ENCODE data around the gene SCIMP. TPM values are rescaled to one million over a fixed set of nuclear protein-coding genes. Genes with fewer than 3 reads are reported as not detected.

The SCIMP gene
- total RNA-seq, 4 donors from 2014 or later = 0.82 to 9.1 (median 2.6) TPM; not detected in 1

DNA sequence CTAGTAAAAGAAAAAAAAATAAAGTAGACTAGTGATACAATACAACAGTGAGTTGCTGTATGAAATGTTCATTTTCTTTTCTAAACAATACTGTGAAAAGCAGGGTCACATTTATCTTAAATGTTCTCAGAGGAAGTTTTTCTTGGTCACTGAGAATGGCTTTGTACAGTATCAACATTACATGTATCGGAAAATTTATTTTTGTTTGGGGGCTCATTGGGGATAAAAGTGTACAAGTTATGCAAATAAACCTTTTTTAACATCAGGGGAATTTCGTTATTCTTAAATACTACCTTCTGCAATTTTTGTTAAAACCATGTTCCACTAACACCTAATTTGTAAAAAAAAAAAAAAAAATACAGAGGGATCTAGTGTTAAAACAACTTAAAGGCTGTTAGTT is 34.3 kb downstream of the SCIMP start:
- no peak for DNase-seq
- in situ Hi-C loops (cut with MboI; ENCODE audit: low pct_ligation_motif_present in 1 of 4, low pct_unique_long_range_greater_than_20kb in 1 of 4, low sequenced_read_pairs in 3 of 4) = no loop called here
- Histone ChIP-seq H3K27ac (no peak overlapping the region), H3K9me3 (no peaks in the 10 kb centered on the region), H3K4me1 (peaks cover 0 to 10% (median 4%) of the 10 kb centered on the region in 4 donors), H3K27me3 (no peaks in the 10 kb centered on the region), H3K36me3 (no peaks in the 10 kb centered on the region), H3K4me3 (no peak overlapping the region)
- intact Hi-C loops (cut with DNase I; ENCODE audit: low total_unique reads) = no loop called here
- TF ChIP-seq EP300 (IDR thresholded peaks at IDR 0.05; ENCODE audit: low read depth) (no peak), POLR2AphosphoS5 (IDR thresholded peaks at IDR 0.05) (no peak), POLR2A (IDR thresholded peaks at IDR 0.05) (no peak)
- TF ChIP-seq, protein P1, sequence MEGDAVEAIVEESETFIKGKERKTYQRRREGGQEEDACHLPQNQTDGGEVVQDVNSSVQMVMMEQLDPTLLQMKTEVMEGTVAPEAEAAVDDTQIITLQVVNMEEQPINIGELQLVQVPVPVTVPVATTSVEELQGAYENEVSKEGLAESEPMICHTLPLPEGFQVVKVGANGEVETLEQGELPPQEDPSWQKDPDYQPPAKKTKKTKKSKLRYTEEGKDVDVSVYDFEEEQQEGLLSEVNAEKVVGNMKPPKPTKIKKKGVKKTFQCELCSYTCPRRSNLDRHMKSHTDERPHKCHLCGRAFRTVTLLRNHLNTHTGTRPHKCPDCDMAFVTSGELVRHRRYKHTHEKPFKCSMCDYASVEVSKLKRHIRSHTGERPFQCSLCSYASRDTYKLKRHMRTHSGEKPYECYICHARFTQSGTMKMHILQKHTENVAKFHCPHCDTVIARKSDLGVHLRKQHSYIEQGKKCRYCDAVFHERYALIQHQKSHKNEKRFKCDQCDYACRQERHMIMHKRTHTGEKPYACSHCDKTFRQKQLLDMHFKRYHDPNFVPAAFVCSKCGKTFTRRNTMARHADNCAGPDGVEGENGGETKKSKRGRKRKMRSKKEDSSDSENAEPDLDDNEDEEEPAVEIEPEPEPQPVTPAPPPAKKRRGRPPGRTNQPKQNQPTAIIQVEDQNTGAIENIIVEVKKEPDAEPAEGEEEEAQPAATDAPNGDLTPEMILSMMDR (IDR thresholded peaks at IDR 0.05) = no peak
- 57 to 84% methylated on average over 2 of the region's 2 CpGs for WGBS, 2 donors (ENCODE audit: low coverage in 1 of 2)

DNA sequence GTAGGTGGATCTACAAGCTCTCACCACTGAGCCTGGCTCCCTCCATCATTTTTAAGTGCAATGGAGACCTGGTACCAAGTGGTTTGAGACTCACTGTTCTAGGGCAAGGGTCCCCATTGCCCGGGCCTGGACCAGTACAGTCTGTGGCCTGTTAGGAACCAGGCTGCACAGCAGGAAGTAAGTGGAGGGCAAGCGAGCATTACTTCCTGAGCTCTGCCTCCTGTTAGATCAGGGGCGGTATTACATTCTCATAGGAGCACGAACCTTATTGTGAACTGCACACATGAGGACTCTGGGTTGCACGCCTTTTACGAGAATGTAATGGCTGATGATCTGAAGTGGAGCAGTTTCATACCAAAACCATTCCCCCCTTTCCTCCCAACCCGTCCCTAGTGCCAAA is 36.2 kb downstream of the SCIMP start:
- intact Hi-C loops (cut with DNase I; ENCODE audit: low total_unique reads) = no loop called here
- Histone ChIP-seq H3K4me1 (peaks cover 0 to 5% (median under 1%) of the 10 kb centered on the region in 4 donors), H3K27me3 (no peaks in the 10 kb centered on the region), H3K4me3 (no peak overlapping the region), H3K36me3 (no peaks in the 10 kb centered on the region), H3K27ac (no peak overlapping the region), H3K9me3 (no peaks in the 10 kb centered on the region)
- 85 to 100% methylated on average over 1 to 7 of the region's 7 CpGs for whole genome bisulfite sequencing, 2 donors (ENCODE audit: low coverage in 1 of 2)
- TF ChIP-seq EP300 (IDR thresholded peaks at IDR 0.05; ENCODE audit: low read depth) (no peak), POLR2A (IDR thresholded peaks at IDR 0.05) (no peak), POLR2AphosphoS5 (IDR thresholded peaks at IDR 0.05) (no peak)
- TF ChIP-seq, protein P1 (IDR thresholded peaks at IDR 0.05) = no peak
- no peak for DNase-seq
- in situ Hi-C loops (cut with MboI; ENCODE audit: low pct_ligation_motif_present in 1 of 4, low pct_unique_long_range_greater_than_20kb in 1 of 4, low sequenced_read_pairs in 3 of 4) = no loop called here

DNA sequence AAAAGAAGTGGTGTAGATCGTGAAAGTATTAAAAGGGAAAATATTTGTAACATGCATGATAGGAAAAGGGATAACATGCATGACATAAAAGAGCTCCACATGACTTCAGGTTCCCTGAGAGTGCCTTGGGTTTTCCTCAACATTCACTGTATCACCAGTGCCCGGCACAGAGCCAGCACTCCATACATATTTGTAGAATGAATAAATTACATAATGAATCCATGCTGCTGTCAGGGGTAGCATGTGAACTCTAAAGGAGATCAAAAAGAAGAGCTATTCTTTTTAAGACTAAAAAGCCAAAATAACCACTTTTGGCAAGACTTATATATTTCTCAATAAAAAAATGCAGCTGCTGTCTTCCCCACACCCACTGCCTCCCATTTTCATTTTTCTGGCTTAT is 40.3 kb downstream of the SCIMP start:
- 93 to 100% methylated on average over 2 of the region's 2 CpGs for WGBS, 2 donors (ENCODE audit: low coverage in 1 of 2)
- peaks cover 0 to 2% (median under 1%) of the 10 kb centered on the region in 4 donors for H3K36me3 ChIP-seq
- H3K9me3 ChIP-seq = peaks cover 0 to under 1% of the 10 kb centered on the region in 2 donors
- peaks cover 0 to 20% (median 7%) of the 10 kb centered on the region in 4 donors for H3K4me1 ChIP-seq
- H3K27me3 ChIP-seq = no peaks in the 10 kb centered on the region
- in situ Hi-C loops (cut with MboI; ENCODE audit: low pct_ligation_motif_present in 1 of 4, low pct_unique_long_range_greater_than_20kb in 1 of 4, low sequenced_read_pairs in 3 of 4) (no loop called here), intact Hi-C loops (cut with DNase I; ENCODE audit: low total_unique reads) (no loop called here)
- H3K4me3 ChIP-seq = no peak overlapping the region
- TF ChIP-seq, protein P1 (IDR thresholded peaks at IDR 0.05) = no peak
- no peak for DNase-seq
- no peak overlapping the region for H3K27ac ChIP-seq

- 5 to 6% methylated on average over 3 to 62 of the region's 82 CpGs for WGBS, 2 donors (ENCODE audit: low coverage in 1 of 2)
- intact Hi-C loops (cut with DNase I; ENCODE audit: low total_unique reads) = no loop called here
- in situ Hi-C loops (cut with MboI; ENCODE audit: low pct_ligation_motif_present in 1 of 4, low pct_unique_long_range_greater_than_20kb in 1 of 4, low sequenced_read_pairs in 3 of 4) = no loop called here
Observed at GRCh38 chr17:5191541-5192417, 42.9 kb downstream of the SCIMP start, which contains the start of gene ZNF594. Gene ZNF594, minus strand, starts transcription at chr17:5191868. Its CDS starts 7,612 bp downstream, at chr17:5184256.

More at GRCh38 chr17:5191541-5192417, 42.9 kb downstream of the SCIMP start, which contains the start of gene ZNF594:
- TF ChIP-seq POLR2AphosphoS5 (IDR thresholded peaks at IDR 0.05) = peak; percentile 58 to 77 (median 73)
- TF ChIP-seq, protein P1 (IDR thresholded peaks at IDR 0.05) = peak; percentile 64 to 86 (median 74)
- TF ChIP-seq EP300 (IDR thresholded peaks at IDR 0.05; ENCODE audit: low read depth) = no peak
- peak; percentile 69 for TF ChIP-seq POLR2A (IDR thresholded peaks at IDR 0.05)
- Histone ChIP-seq H3K9me3 (peaks cover 9 to 21% of the 10 kb centered on the region in 2 donors), H3K4me3 (peak within 1 kb of the TSS; percentile 66 to 86 (median 74)), H3K4me1 (peaks cover 0 to 20% (median 7%) of the 10 kb centered on the region in 4 donors), H3K36me3 (peaks cover 0 to 6% (median 3%) of the 10 kb centered on the region in 4 donors), H3K27ac (peak within 1 kb of the TSS; percentile 77 to 83 (median 80)), H3K27me3 (no peaks in the 10 kb centered on the region)
- peak; percentile 96 for DNase-seq

All from transverse colon (tissue), 4 donors.